Mucosa of gallbladder (tissue), 1 donor: Measurements from ENCODE around the gene FAM25G. TPM values are rescaled to one million over a fixed set of nuclear protein-coding genes. Genes with fewer than 3 reads are reported as not detected.
"Not testable (repeated sequence)": the region's sequence is repeated elsewhere in the genome, so short reads cannot be mapped to it uniquely, and the experiment has no call there.

Source experiments
- DNase-seq: peaks from one replicate; pipeline ENCODE4 v3.0.0-alpha.2; 2020; ENCODE audit warnings: low spot score
- total RNA-seq: library from RNA; stranded (reverse); gene quantifications from one replicate; pipeline ENCODE4 v1.2.1, GENCODE V29; 2021
- donor health status: DM: no; HTN: no; CAD: no.

Gene FAM25G
- total RNA-seq, 1 donor from 2014 or later, result not detected

- not testable (repeated sequence) for DNase-seq
Measured at GRCh38 chr10:47465216-47465917, 26.1 kb downstream of the FAM25G start.

- DNase-seq, result not testable (repeated sequence)
Measured at GRCh38 chr10:47462577-47463358, 28.7 kb downstream of the FAM25G start.

- DNase-seq, result peak; percentile 46
Measured at GRCh38 chr10:47461261-47461687, 30.2 kb downstream of the FAM25G start.

GRCh38 chr10:47458466-47459154, 32.9 kb downstream of the FAM25G start:
- no peak for DNase-seq

- DNase-seq, result no peak
Measured at GRCh38 chr10:47457826-47458225, 33.7 kb downstream of the FAM25G start.

- DNase-seq, result no peak
Measured at GRCh38 chr10:47457528-47457820, 34.0 kb downstream of the FAM25G start.

GRCh38 chr10:47456794-47457527, 34.5 kb downstream of the FAM25G start:
- DNase-seq, result no peak

GRCh38 chr10:47456079-47456785, 35.3 kb downstream of the FAM25G start:
- DNase-seq, result no peak

- DNase-seq, result not testable (repeated sequence)
Measured at GRCh38 chr10:47455350-47456078, 36.0 kb downstream of the FAM25G start.

GRCh38 chr10:47454780-47455058, 36.8 kb downstream of the FAM25G start:
- no peak for DNase-seq

- no peak for DNase-seq
Measured at GRCh38 chr10:47454008-47454779, 37.3 kb downstream of the FAM25G start.

- no peak for DNase-seq
Measured at GRCh38 chr10:47453141-47454007, 38.1 kb downstream of the FAM25G start.

GRCh38 chr10:47452495-47453140, 38.9 kb downstream of the FAM25G start:
- DNase-seq, result no peak

- DNase-seq, result no peak
Measured at GRCh38 chr10:47451998-47452494, 39.5 kb downstream of the FAM25G start.

- no peak for DNase-seq
Measured at GRCh38 chr10:47451273-47451997, 40.1 kb downstream of the FAM25G start.

GRCh38 chr10:47450442-47450841, 41.1 kb downstream of the FAM25G start:
- DNase-seq, result no peak

GRCh38 chr10:47449979-47450378, 41.5 kb downstream of the FAM25G start:
- DNase-seq, result no peak
